HG03103 (cell line): ENCODE data around the gene SLF2.
A peak's percentile ranks its signal among the peaks of the same experiment; 100 is the strongest.

Experiments
- ATAC-seq: cut with Tn5 transposase; IDR thresholded peaks from one replicate; pipeline ENCODE4 v1.9.1; 2021; ENCODE audit warnings: low read depth; ENCODE audit not compliant: unreplicated experiment

SLF2 gene

GRCh38 chr10:100896876-100897461 lies 15.8 kb upstream of the SLF2 start:
- no peak for ATAC-seq

GRCh38 chr10:100897976-100898375 lies 14.8 kb upstream of the SLF2 start:
- no peak for ATAC-seq

- ATAC-seq = no peak
Observed at GRCh38 chr10:100899171-100899570, 13.6 kb upstream of the SLF2 start.

GRCh38 chr10:100901051-100901450 lies 11.7 kb upstream of the SLF2 start:
- ATAC-seq = no peak

GRCh38 chr10:100902622-100903021 lies 10.1 kb upstream of the SLF2 start:
- ATAC-seq = no peak

- no peak for ATAC-seq
Observed at GRCh38 chr10:100904917-100905316, 7.8 kb upstream of the SLF2 start.

GRCh38 chr10:100907175-100907574 lies 5.6 kb upstream of the SLF2 start:
- no peak for ATAC-seq

- no peak for ATAC-seq
Observed at GRCh38 chr10:100907773-100908363, 4.9 kb upstream of the SLF2 start.

GRCh38 chr10:100908378-100908777 lies 4.4 kb upstream of the SLF2 start:
- no peak for ATAC-seq

- ATAC-seq = no peak
Observed at GRCh38 chr10:100909501-100910263, 3.1 kb upstream of the SLF2 start.

GRCh38 chr10:100911472-100911871 lies 1.3 kb upstream of the SLF2 start:
- no peak for ATAC-seq

- peak; percentile 26 for ATAC-seq
Observed at GRCh38 chr10:100912013-100912604, 654 bp upstream of the SLF2 start.

GRCh38 chr10:100913470-100913865 lies 705 bp downstream of the SLF2 start:
- ATAC-seq = no peak

GRCh38 chr10:100917071-100917470 lies 4.3 kb downstream of the SLF2 start:
- ATAC-seq = no peak

GRCh38 chr10:100923580-100923979 lies 10.8 kb downstream of the SLF2 start:
- ATAC-seq = no peak

- ATAC-seq = no peak
Observed at GRCh38 chr10:100927266-100927665, 14.5 kb downstream of the SLF2 start.

- ATAC-seq = no peak
Observed at GRCh38 chr10:100928039-100928438, 15.3 kb downstream of the SLF2 start.

- no peak for ATAC-seq
Observed at GRCh38 chr10:100930368-100930767, 17.6 kb downstream of the SLF2 start.

- no peak for ATAC-seq
Observed at GRCh38 chr10:100934084-100934659, 21.4 kb downstream of the SLF2 start.

- no peak for ATAC-seq
Observed at GRCh38 chr10:100939763-100940344, 27.1 kb downstream of the SLF2 start.

GRCh38 chr10:100942229-100942628 lies 29.5 kb downstream of the SLF2 start:
- no peak for ATAC-seq
